Activated naive CD4-positive, alpha-beta T cell treated with anti-CD3 and anti-CD28 coated beads, Interleukin-2, amount 50 U/mL, for 16 hours (primary cell): ENCODE data around the gene ANKFY1.
A peak's percentile ranks its signal among the peaks of the same experiment; 100 is the strongest.
"Not testable (repeated sequence)": the region's sequence is repeated elsewhere in the genome, so short reads cannot be mapped to it uniquely, and the experiment has no call there.

Experiments used
- DNase-seq: peaks from one replicate; pipeline ENCODE4 v3.0.0-alpha.2; 2020

Gene ANKFY1

GRCh38 chr17:4152471-4152870 is 111.3 kb downstream of the ANKFY1 start:
- no peak for DNase-seq

- no peak for DNase-seq
These were observed 113.7 kb downstream of the ANKFY1 start for GRCh38 chr17:4150096-4150495.

- no peak for DNase-seq
These were observed 115.0 kb downstream of the ANKFY1 start for GRCh38 chr17:4148611-4149308.

- no peak for DNase-seq
These were observed 115.9 kb downstream of the ANKFY1 start for GRCh38 chr17:4147751-4148310.

- no peak for DNase-seq
These were observed 117.1 kb downstream of the ANKFY1 start for GRCh38 chr17:4146641-4147040.

- DNase-seq: no peak
These were observed 119.4 kb downstream of the ANKFY1 start for GRCh38 chr17:4144422-4144747.

GRCh38 chr17:4143563-4144421 is 120.0 kb downstream of the ANKFY1 start:
- peak; percentile 90 for DNase-seq

GRCh38 chr17:4142107-4142900 is 121.5 kb downstream of the ANKFY1 start:
- peak; percentile 33 for DNase-seq

- DNase-seq: no peak
These were observed 123.7 kb downstream of the ANKFY1 start for GRCh38 chr17:4140125-4140524.

- DNase-seq: not testable (repeated sequence)
These were observed 124.8 kb downstream of the ANKFY1 start for GRCh38 chr17:4138906-4139526.

GRCh38 chr17:4136373-4136772 is 127.4 kb downstream of the ANKFY1 start:
- no peak for DNase-seq

GRCh38 chr17:4135489-4135888 is 128.3 kb downstream of the ANKFY1 start:
- no peak for DNase-seq

GRCh38 chr17:4134721-4135120 is 129.1 kb downstream of the ANKFY1 start:
- DNase-seq: no peak

- DNase-seq: no peak
These were observed 133.1 kb downstream of the ANKFY1 start for GRCh38 chr17:4130715-4131114.

- DNase-seq: no peak
These were observed 136.2 kb downstream of the ANKFY1 start for GRCh38 chr17:4127555-4127954.

- DNase-seq: no peak
These were observed 138.2 kb downstream of the ANKFY1 start for GRCh38 chr17:4125552-4125951.

GRCh38 chr17:4124999-4125398 is 138.8 kb downstream of the ANKFY1 start:
- DNase-seq: no peak

- DNase-seq: no peak
These were observed 143.4 kb downstream of the ANKFY1 start for GRCh38 chr17:4120332-4120731.

GRCh38 chr17:4119299-4119698 is 144.5 kb downstream of the ANKFY1 start:
- DNase-seq: no peak

- no peak for DNase-seq
These were observed 145.6 kb downstream of the ANKFY1 start for GRCh38 chr17:4118015-4118743.

GRCh38 chr17:4116516-4116915 is 147.3 kb downstream of the ANKFY1 start:
- DNase-seq: no peak
